WI38 (cell line): ENCODE measurements around the gene AFF3.

ENCODE experiments used
- H3K4me3 ChIP-seq: 2 replicates; pipeline ENCODE4 v1.5.1; 2011; ENCODE audit warnings: low read depth, mild to moderate bottlenecking, control low read depth, low read length
- TF ChIP-seq, protein P1 (sequence below): IDR thresholded peaks from 2 replicates; pipeline ENCODE4 v1.5.1; 2012; ENCODE audit warnings: low read depth, mild to moderate bottlenecking, control low read depth, low read length

Gene AFF3

DNA sequence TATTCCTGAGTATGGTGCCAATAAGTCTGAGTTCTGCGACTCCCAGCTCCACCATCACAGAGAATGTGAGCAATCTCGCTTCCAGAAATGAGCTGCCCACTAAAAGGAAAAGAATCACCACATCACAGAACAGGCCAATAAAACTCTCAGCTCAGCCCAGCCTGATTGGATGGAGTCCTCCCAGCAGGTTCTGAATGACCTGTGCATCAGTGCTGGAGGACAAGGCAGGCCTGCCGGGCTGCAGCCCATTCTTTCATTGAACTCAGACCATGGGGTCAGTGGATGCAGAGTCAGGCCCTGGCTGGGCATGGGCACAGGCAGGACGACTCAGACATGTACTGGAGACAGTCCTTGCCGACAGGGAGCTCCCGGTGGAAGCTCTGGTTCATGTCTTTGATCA is 519.9 kb downstream of the AFF3 start:
- no peak overlapping the region for H3K4me3 ChIP-seq
- TF ChIP-seq, protein P1, sequence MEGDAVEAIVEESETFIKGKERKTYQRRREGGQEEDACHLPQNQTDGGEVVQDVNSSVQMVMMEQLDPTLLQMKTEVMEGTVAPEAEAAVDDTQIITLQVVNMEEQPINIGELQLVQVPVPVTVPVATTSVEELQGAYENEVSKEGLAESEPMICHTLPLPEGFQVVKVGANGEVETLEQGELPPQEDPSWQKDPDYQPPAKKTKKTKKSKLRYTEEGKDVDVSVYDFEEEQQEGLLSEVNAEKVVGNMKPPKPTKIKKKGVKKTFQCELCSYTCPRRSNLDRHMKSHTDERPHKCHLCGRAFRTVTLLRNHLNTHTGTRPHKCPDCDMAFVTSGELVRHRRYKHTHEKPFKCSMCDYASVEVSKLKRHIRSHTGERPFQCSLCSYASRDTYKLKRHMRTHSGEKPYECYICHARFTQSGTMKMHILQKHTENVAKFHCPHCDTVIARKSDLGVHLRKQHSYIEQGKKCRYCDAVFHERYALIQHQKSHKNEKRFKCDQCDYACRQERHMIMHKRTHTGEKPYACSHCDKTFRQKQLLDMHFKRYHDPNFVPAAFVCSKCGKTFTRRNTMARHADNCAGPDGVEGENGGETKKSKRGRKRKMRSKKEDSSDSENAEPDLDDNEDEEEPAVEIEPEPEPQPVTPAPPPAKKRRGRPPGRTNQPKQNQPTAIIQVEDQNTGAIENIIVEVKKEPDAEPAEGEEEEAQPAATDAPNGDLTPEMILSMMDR, result no peak

DNA sequence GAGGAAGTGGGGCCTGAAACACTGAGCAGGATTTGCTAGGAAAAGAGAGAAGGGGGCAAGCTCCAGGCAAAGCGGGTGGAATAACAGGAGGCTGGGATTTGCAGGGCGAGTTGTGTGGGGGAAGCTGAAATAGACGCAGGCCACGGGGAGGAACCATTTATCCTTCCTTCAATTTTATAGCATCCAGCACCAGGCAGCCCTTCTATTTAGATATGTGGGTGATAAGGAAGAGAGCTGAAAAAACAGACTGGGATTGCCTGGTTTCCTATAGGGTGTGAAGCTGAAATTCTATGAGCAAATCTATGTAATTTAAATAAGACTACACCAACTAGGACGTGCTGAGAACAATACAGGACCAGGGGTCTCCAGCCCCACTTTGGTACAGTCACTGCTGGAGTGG is 520.6 kb downstream of the AFF3 start:
- TF ChIP-seq, protein P1, result no peak
- no peak overlapping the region for H3K4me3 ChIP-seq

DNA sequence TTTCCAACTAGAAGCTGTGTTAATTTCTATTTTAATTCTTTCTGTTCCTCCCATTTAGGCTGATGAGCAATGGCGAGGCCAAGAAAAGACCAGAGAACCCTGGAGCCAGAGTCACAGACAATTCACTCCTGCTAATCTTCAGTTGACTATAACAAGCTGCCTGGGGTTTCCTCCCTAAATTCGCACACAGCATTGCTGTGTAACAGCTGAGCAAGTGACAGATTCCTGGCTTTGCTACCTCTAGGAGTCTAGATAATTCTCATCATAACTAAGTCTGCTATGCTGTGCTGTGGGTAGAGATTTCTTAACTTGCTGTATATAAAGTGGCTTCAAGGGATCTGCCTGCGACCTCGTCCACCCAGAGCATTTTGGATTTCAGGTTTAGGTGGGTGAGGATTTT is 521.3 kb downstream of the AFF3 start:
- H3K4me3 ChIP-seq, result no peak overlapping the region
- TF ChIP-seq, protein P1, result no peak

DNA sequence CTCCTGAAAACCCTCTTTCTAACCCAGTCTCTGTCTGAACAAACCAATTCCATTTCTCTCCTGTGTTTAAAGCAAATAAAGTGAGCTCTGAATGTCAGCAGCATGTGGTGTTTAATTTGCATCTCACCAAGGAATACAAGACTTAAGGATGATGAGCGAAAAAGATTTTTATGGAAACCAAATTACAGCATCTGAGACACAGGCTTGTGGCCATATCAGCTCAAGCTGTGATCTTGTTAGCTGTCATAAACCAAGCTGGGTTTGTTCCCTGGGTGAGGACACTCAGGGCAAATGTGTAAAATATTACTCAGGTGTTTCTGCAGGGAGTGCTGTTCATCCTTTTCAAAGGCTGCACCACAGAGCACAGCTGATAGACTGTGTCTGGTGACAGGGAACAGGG is 523.2 kb downstream of the AFF3 start:
- H3K4me3 ChIP-seq, result no peak overlapping the region
- TF ChIP-seq, protein P1, result no peak

DNA sequence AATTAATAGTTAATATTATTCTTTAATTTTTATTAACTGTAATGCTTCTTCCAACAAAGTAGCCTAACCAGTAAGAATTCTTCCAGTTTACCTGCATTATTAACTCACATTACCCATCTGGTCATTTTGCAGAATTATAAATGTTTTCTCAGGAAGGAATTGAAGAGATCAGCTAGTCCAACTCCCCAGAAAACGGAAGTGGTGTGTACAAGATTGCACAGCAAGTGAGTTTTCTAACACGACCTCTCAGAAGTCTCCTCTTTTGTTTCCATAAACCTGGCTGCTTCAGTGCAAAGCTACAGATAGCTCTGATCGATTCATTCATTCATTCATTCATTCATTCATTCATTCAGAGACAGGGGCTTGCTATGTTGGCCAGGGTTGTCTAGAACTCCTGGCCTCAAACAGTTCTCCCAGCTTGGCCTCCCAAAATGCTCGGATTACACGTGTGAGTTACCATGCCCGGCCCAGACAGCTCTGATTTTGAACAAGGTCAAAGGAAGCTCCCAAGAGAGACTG is 523.8 kb downstream of the AFF3 start:
- TF ChIP-seq, protein P1, result no peak
- no peak overlapping the region for H3K4me3 ChIP-seq

DNA sequence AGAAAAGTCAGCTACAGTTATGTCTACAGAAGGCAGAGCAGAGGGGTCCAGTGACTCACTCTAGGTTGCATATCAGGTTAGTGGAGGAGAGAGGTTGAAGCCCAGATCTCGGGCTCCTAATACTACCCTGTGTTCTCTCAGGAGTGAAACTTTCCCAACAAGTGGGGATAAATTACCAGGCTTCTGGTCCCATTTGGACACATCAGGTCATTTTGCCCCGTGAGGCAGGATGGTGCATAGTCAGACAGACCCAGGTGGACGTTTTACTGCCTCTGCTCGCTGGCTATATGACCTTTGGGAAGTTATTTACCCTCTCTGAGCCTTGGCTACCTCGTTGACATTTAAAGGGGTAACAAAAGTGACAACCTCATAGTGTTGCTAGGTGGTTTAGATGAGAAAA is 524.6 kb downstream of the AFF3 start:
- H3K4me3 ChIP-seq, result no peak overlapping the region
- TF ChIP-seq, protein P1, result no peak

DNA sequence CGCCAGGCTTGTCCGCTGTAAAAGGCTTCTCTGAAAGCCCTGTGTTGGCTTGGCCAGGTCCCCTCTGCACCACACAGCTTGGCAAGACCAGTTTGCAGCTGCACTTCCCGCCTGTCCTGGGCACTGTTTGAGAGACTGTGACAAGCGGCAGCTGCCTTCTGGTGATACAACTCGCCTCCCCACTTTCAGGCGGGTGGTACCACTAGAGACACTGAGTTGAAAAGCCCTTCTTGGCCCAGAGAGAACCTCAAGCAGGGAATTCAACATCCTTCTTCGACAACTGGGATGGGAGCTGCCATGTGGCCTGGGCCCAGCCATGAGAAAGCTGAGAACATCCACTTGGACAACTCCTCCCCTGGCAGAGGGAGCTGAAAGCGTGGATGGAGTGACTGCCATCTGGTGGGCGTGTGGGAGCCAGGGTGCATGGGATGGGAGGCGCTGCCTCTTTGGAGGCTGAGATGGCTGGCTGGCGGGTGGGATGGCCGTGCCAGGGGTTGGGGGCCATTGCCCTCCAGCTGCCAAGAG is 527.1 kb downstream of the AFF3 start:
- no peak overlapping the region for H3K4me3 ChIP-seq
- TF ChIP-seq, protein P1, result no peak
